Caco-2 (cell line): ENCODE results near the gene KSR2. TPM values are rescaled to one million over a fixed set of nuclear protein-coding genes. Genes with fewer than 3 reads are reported as not detected.

ENCODE experiments used
- BruUV-seq: library from RNA; stranded (reverse); fragments of 400-500 nt; replicated peaks from 2 replicates; lab custom pipeline; 2021; lab: Mats Ljungman, UMichigan
- CTCF ChIA-PET: fragments of 300-600 bp; sonication (Branson Sonifier 250); formaldehyde crosslinking; loops from one replicate; lab custom pipeline; 2022; ENCODE audit warnings: antibody characterized with exemption; lab: Charles Lee
- POLR2A ChIA-PET: fragments of 300-600 bp; sonication (Branson Sonifier 250); formaldehyde crosslinking; loops from one replicate; lab custom pipeline; 2022; ENCODE audit warnings: antibody characterized with exemption; lab: Charles Lee
- DNase-seq, 2 experiments: peaks; one replicate each; pipeline versions ENCODE4 v3.0.0 to v3.0.0-alpha.2; 2020 to 2022
- H3K27me3 ChIP-seq: replicated peaks from 2 replicates; pipeline ENCODE4 v1.6.0; 2011; ENCODE audit warnings: low read length; ENCODE audit not compliant: control insufficient read depth, insufficient read depth
- H3K36me3 ChIP-seq: 2 replicates; pipeline ENCODE4 v1.5.1; 2011; ENCODE audit warnings: low read length; ENCODE audit not compliant: control insufficient read depth, insufficient read depth
- H3K4me1 ChIP-seq: fragments of 250-450 bp; sonication (Bioruptor Pico); 2 replicates; pipeline ENCODE4 v1.5.1; 2020; ENCODE audit warnings: mild to moderate bottlenecking
- H3K4me3 ChIP-seq: 2 replicates; pipeline ENCODE4 v1.5.1; 2011; ENCODE audit warnings: low read depth, mild to moderate bottlenecking, control low read depth, low read length
- H3K9me3 ChIP-seq: fragments of 250-450 bp; sonication (Bioruptor Pico); 2 replicates; pipeline ENCODE4 v1.5.1; 2020; ENCODE audit warnings: mild to moderate bottlenecking, moderate library complexity
- H3K27ac Mint-ChIP-seq: one replicate; pipeline ENCODE4 v1.8.0; 2022; ENCODE audit warnings: mixed read lengths; ENCODE audit not compliant: unreplicated experiment
- H3K27me3 Mint-ChIP-seq: one replicate; pipeline ENCODE4 v1.8.0; 2022; ENCODE audit warnings: mixed read lengths; ENCODE audit not compliant: insufficient read depth, unreplicated experiment
- H3K36me3 Mint-ChIP-seq: one replicate; pipeline ENCODE4 v1.8.0; 2022; ENCODE audit warnings: mild to moderate bottlenecking, mixed read lengths; ENCODE audit not compliant: insufficient read depth, unreplicated experiment
- H3K4me1 Mint-ChIP-seq: one replicate; pipeline ENCODE4 v1.8.0; 2022; ENCODE audit warnings: low read depth, mixed read lengths; ENCODE audit not compliant: unreplicated experiment
- H3K4me3 Mint-ChIP-seq: one replicate; pipeline ENCODE4 v1.8.0; 2022; ENCODE audit warnings: mild to moderate bottlenecking, moderate library complexity, mixed read lengths; ENCODE audit not compliant: unreplicated experiment
- H3K9me3 Mint-ChIP-seq: one replicate; pipeline ENCODE4 v1.8.0; 2022; ENCODE audit warnings: mixed read lengths; ENCODE audit not compliant: unreplicated experiment
- intact Hi-C: fragments of 100-400 bp; cut with micrococcal nuclease; formaldehyde crosslinking; loops from one replicate; pipeline ENCODE4 v1.10.0; 2022; ENCODE audit not compliant: unreplicated experiment
- total RNA-seq: library from RNA; stranded (reverse); gene quantifications from 2 replicates; pipeline ENCODE4 v1.2.3, GENCODE V29; 2022
- TF ChIP-seq, protein P1 (sequence below), 2 experiments: fragments of 200-600 bp in 1 of 2; IDR thresholded peaks; 1 replicate in 1 of 2; 2 replicates in 1 of 2; pipeline versions ENCODE4 v1.5.1 to v1.8.0; 2011 to 2022; ENCODE audit warnings: antibody characterized with exemption in 1 of 2, control low read depth in 1 of 2, inconsistent platforms in 1 of 2, low read depth in 1 of 2, low read length in 1 of 2, mild to moderate bottlenecking in 1 of 2, moderate library complexity in 1 of 2; ENCODE audit not compliant: insufficient read depth in 1 of 2, severe bottlenecking in 1 of 2, unreplicated experiment in 1 of 2

The KSR2 gene
- total RNA-seq, 1 experiment from 2014 or later: 0.66 TPM

DNA sequence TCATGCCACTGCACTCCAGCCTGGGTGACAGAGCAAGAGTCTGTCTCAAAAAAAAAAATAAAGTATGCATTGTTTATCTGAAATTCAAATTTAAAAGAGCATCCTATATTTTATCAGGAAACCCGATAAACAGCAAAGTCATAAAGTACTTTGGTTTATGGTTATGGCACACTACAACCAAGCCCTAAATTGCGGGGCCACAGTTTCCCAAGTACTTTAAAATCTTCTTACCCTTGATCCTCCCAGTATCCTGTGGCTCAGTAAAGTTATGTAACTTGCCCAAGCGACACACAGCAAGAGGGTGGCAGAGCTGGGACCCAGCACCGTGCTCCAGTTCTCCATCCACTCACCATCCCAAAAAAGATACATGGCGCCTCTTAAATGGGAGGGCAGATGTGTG, 35.2 kb downstream of the KSR2 start:
- no peaks in the 10 kb centered on the region for H3K9me3 ChIP-seq
- intact Hi-C loops: no loop called here
- POLR2A ChIA-PET: no interaction called here

DNA sequence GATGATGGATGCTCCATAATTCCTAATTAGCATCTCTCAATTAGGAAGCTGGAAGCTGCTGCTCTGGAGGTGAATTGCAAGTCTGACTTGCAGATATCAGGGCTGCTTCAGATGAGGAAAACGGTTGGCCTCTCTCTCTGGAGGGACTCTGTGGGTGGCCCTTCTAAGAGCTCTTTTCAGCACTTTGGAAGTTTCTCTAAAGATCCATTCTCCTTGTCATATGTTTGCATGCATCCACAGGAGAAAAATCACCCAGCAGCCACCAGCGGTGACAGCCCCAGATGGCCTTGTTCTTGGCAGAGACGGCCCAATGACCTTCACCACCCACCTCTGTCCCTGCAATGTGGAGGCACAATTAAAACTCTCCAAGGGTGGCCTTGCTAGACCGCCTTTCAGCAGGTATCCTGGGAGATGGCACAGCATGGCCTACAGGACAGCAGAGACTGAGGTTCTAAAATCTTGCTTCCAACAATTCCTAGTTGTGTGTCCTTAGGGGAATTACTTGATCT, 42.3 kb downstream of the KSR2 start:
- Histone ChIP-seq H3K4me1 (no peaks in the 10 kb centered on the region), H3K4me3 (no peak overlapping the region), H3K9me3 (no peaks in the 10 kb centered on the region), H3K36me3 (no peaks in the 10 kb centered on the region), H3K27me3 (no peaks in the 10 kb centered on the region)
- Mint-ChIP-seq H3K36me3 (no peaks in the 10 kb centered on the region), H3K27me3 (peaks cover 5% of the 10 kb centered on the region), H3K4me3 (no peak overlapping the region), H3K4me1 (no peaks in the 10 kb centered on the region), H3K27ac (no peak overlapping the region), H3K9me3 (no peaks in the 10 kb centered on the region)
- POLR2A ChIA-PET: no interaction called here
- no TSS peak for BruUV-seq
- TF ChIP-seq, protein P1, sequence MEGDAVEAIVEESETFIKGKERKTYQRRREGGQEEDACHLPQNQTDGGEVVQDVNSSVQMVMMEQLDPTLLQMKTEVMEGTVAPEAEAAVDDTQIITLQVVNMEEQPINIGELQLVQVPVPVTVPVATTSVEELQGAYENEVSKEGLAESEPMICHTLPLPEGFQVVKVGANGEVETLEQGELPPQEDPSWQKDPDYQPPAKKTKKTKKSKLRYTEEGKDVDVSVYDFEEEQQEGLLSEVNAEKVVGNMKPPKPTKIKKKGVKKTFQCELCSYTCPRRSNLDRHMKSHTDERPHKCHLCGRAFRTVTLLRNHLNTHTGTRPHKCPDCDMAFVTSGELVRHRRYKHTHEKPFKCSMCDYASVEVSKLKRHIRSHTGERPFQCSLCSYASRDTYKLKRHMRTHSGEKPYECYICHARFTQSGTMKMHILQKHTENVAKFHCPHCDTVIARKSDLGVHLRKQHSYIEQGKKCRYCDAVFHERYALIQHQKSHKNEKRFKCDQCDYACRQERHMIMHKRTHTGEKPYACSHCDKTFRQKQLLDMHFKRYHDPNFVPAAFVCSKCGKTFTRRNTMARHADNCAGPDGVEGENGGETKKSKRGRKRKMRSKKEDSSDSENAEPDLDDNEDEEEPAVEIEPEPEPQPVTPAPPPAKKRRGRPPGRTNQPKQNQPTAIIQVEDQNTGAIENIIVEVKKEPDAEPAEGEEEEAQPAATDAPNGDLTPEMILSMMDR (IDR thresholded peaks at IDR 0.05; ENCODE audit: insufficient read depth in 1 of 2, low read depth in 1 of 2, low read length in 1 of 2, severe bottlenecking in 1 of 2, unreplicated experiment in 1 of 2): no peak
- intact Hi-C loops: no loop called here
- DNase-seq: no peak
- CTCF ChIA-PET: no interaction called here

More for the DNA sequence above, 35.2 kb downstream of the KSR2 start:
- CTCF ChIA-PET: no interaction called here
- Histone ChIP-seq H3K36me3 (no peaks in the 10 kb centered on the region), H3K4me1 (no peaks in the 10 kb centered on the region), H3K27me3 (no peaks in the 10 kb centered on the region), H3K4me3 (no peak overlapping the region)
- Mint-ChIP-seq H3K27me3 (peaks cover 6% of the 10 kb centered on the region), H3K4me1 (no peaks in the 10 kb centered on the region), H3K4me3 (no peak overlapping the region), H3K27ac (no peak overlapping the region), H3K9me3 (no peaks in the 10 kb centered on the region), H3K36me3 (no peaks in the 10 kb centered on the region)
- DNase-seq: no peak
- TF ChIP-seq, protein P1 (IDR thresholded peaks at IDR 0.05; ENCODE audit: insufficient read depth in 1 of 2, low read depth in 1 of 2, low read length in 1 of 2, severe bottlenecking in 1 of 2, unreplicated experiment in 1 of 2): no peak
- BruUV-seq: no TSS peak

DNA sequence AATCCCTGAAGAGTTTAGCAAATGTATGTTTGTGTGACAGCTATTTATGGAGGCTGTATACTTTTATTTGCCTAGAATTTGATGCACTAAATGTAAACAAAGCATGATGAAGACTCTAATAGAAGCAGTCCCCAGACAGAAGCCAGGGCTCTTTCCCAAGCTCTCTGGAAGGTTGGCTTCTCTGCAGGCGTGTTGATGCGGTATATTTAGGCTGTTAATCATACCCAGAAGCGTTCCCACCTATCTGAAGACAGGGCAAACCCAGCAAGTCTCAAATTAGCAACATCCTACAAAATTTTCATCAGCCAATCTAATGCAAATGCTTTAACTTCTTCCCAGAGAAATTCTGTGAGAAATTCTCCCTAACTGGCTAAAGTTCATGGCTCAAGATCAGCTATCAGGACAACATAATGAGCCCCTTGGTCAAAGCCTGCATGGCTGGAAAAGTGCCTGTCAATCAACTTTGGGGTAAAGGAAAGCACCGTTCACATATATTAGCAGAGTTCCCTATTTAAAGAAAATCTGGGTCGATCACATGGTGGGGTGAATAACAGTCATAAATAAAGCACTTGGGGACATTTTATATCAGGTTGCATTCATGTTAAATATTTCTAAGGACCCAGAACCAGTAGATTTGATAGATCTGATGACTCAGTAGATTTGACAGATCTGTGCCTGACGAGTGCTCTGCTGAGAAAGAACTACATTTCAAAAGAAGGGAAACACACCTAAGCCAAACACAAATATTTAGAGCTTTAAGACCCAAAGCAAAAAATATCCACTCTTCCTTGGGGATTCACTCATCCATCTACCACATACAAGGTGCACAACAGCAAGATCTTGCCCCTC, 46.6 kb downstream of the KSR2 start:
- Mint-ChIP-seq H3K4me3 (no peak overlapping the region), H3K9me3 (peaks cover 9% of the 10 kb centered on the region), H3K4me1 (no peaks in the 10 kb centered on the region), H3K27ac (no peak overlapping the region), H3K27me3 (peaks cover 5% of the 10 kb centered on the region), H3K36me3 (no peaks in the 10 kb centered on the region)
- Histone ChIP-seq H3K27me3 (no peaks in the 10 kb centered on the region), H3K4me3 (no peak overlapping the region), H3K36me3 (no peaks in the 10 kb centered on the region), H3K4me1 (no peaks in the 10 kb centered on the region), H3K9me3 (no peaks in the 10 kb centered on the region)
- intact Hi-C loops: no loop called here
- TF ChIP-seq, protein P1 (IDR thresholded peaks at IDR 0.05; ENCODE audit: insufficient read depth in 1 of 2, low read depth in 1 of 2, low read length in 1 of 2, severe bottlenecking in 1 of 2, unreplicated experiment in 1 of 2): no peak
- CTCF ChIA-PET: no interaction called here
- BruUV-seq: no TSS peak
- POLR2A ChIA-PET: no interaction called here
- no peak for DNase-seq
